Lower leg skin (tissue), 4 donors: ENCODE results near the gene GIT1. TPM values are rescaled to one million over a fixed set of nuclear protein-coding genes. Genes with fewer than 3 reads are reported as not detected.
A peak's percentile ranks its signal among the peaks of the same experiment; 100 is the strongest.

ENCODE experiments used
- DNase-seq, 2 donors: peaks; one replicate each; pipeline ENCODE4 v3.0.0-alpha.2; 2019; ENCODE audit warnings: low spot score in 2 of 2
- H3K4me3 ChIP-seq: fragments of 200-600 bp; sonication (generic); 2 replicates; pipeline ENCODE4 v1.5.1; 2017; ENCODE audit warnings: mild to moderate bottlenecking, low read depth; ENCODE audit not compliant: poor library complexity, severe bottlenecking
- CTCF ChIP-seq, 3 donors: fragments of 450-650 bp; IDR thresholded peaks; one replicate each; pipeline ENCODE4 v1.5.1; 2016; ENCODE audit warnings: antibody characterized with exemption in 3 of 3, mild to moderate bottlenecking in 3 of 3, moderate library complexity in 2 of 3
- POLR2A ChIP-seq, 2 donors: fragments of 450-650 bp; IDR thresholded peaks; one replicate each; pipeline ENCODE4 v1.6.1; 2016 to 2017; ENCODE audit warnings: antibody characterized with exemption in 2 of 2, mild to moderate bottlenecking in 1 of 2, moderate library complexity in 1 of 2
- WGBS, 2 donors: methylation state at CpG; one replicate each; pipeline ENCODE4 v1.1.5; 2018; 5-methylcytosine and 5-hydroxymethylcytosine counted together
- intact Hi-C: fragments of 100-400 bp; cut with DNase I; formaldehyde crosslinking; loops from one replicate; pipeline ENCODE4 v1.15.0; 2023; ENCODE audit warnings: low total_unique reads
- total RNA-seq, 4 donors: library from RNA; depleted of rRNA; stranded (reverse); fragments of >200 nt; gene quantifications; one replicate each; pipeline ENCODE4 v1.1.0, GENCODE V29; 2016

Gene GIT1
- total RNA-seq, 4 donors from 2014 or later: 44.0 to 67.1 (median 51.3) TPM

GRCh38 chr17:29572691-29573557 is 16.5 kb downstream of the GIT1 start:
- TF ChIP-seq CTCF (IDR thresholded peaks at IDR 0.05): no peak
- no peak for TF ChIP-seq POLR2A (IDR thresholded peaks at IDR 0.05)
- intact Hi-C loops: no loop called here
- H3K4me3 ChIP-seq: no peak overlapping the region
- peak; percentile 29 to 92 for DNase-seq
- WGBS, 2 donors: 40 to 55% methylated on average over 42 to 53 of the region's 62 CpGs

GRCh38 chr17:29571883-29572681 is 17.4 kb downstream of the GIT1 start:
- WGBS, 2 donors: 49 to 65% methylated on average over 27 to 28 of the region's 30 CpGs

GRCh38 chr17:29571486-29571882 is 18.0 kb downstream of the GIT1 start:
- DNase-seq: peak in 1 of 2 donors; percentile 76
- WGBS, 2 donors: 76 to 90% methylated on average over 6 of the region's 6 CpGs
- intact Hi-C loops: no loop called here
- TF ChIP-seq POLR2A (IDR thresholded peaks at IDR 0.05) (no peak), CTCF (IDR thresholded peaks at IDR 0.05) (no peak)
- H3K4me3 ChIP-seq: no peak overlapping the region

More at GRCh38 chr17:29571883-29572681, 17.4 kb downstream of the GIT1 start:
- intact Hi-C loops: no loop called here
- TF ChIP-seq CTCF (IDR thresholded peaks at IDR 0.05) (no peak), POLR2A (IDR thresholded peaks at IDR 0.05) (no peak)
- DNase-seq: peak; percentile 15 to 86
- H3K4me3 ChIP-seq: no peak overlapping the region

- intact Hi-C loops: no loop called here
- WGBS, 2 donors: 62 to 65% methylated on average over 7 of the region's 7 CpGs
- no peak for TF ChIP-seq POLR2A (IDR thresholded peaks at IDR 0.05)
- TF ChIP-seq CTCF (IDR thresholded peaks at IDR 0.05): no peak
- H3K4me3 ChIP-seq: no peak overlapping the region
- DNase-seq: peak in 1 of 2 donors; percentile 80
Measured at GRCh38 chr17:29570521-29570920, 18.9 kb downstream of the GIT1 start.

GRCh38 chr17:29569245-29569950 is 20.1 kb downstream of the GIT1 start:
- WGBS, 2 donors: 52 to 53% methylated on average over 14 of the region's 14 CpGs
- peak; percentile 15 to 72 for DNase-seq
- peak overlapping the region; percentile 68 for H3K4me3 ChIP-seq
- no peak for TF ChIP-seq CTCF (IDR thresholded peaks at IDR 0.05)
- TF ChIP-seq POLR2A (IDR thresholded peaks at IDR 0.05): no peak
- intact Hi-C loops: no loop called here
